ENCODE results near the gene PCDHGA1.

DNA sequence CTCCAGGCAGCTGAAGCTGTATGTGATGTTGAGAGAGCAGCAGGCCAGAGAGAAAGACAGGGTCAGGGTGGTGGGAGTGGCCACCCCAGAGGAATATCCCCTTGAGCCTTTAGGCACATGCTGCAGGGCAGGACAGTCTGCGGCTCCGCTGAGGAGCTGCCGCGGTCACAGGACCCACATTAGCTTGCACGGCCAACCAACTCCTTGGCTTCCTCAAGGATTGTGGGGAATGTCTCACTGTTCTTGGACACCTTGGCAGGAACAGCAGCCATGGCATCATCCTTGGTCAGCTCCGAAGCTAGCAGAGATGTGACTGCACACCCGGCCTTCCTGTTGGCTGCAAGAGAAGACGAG is 186.3 kb downstream of the PCDHGA1 start:
- TF ChIP-seq POLR2A (IDR thresholded peaks at IDR 0.05) (no peak), POLR2AphosphoS5 (IDR thresholded peaks at IDR 0.05) (no peak)
- TF ChIP-seq, protein P1, sequence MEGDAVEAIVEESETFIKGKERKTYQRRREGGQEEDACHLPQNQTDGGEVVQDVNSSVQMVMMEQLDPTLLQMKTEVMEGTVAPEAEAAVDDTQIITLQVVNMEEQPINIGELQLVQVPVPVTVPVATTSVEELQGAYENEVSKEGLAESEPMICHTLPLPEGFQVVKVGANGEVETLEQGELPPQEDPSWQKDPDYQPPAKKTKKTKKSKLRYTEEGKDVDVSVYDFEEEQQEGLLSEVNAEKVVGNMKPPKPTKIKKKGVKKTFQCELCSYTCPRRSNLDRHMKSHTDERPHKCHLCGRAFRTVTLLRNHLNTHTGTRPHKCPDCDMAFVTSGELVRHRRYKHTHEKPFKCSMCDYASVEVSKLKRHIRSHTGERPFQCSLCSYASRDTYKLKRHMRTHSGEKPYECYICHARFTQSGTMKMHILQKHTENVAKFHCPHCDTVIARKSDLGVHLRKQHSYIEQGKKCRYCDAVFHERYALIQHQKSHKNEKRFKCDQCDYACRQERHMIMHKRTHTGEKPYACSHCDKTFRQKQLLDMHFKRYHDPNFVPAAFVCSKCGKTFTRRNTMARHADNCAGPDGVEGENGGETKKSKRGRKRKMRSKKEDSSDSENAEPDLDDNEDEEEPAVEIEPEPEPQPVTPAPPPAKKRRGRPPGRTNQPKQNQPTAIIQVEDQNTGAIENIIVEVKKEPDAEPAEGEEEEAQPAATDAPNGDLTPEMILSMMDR (IDR thresholded peaks at IDR 0.05), result no peak
